ENCODE data around the gene FH.

FH gene

GRCh38 chr1:241519308-241520079, at the start of gene FH:
FH (minus strand) TSS chr1:241519755; CDS start chr1:241519722, 33 bp downstream.
- peak; percentile 95 for DNase-seq

- DNase-seq = no peak
These were observed 41.3 kb upstream of the FH start for GRCh38 chr1:241560849-241561187.

- DNase-seq = no peak
These were observed 40.7 kb upstream of the FH start for GRCh38 chr1:241560146-241560848.

- DNase-seq = no peak
These were observed 38.1 kb upstream of the FH start for GRCh38 chr1:241557551-241558193.

DNA sequence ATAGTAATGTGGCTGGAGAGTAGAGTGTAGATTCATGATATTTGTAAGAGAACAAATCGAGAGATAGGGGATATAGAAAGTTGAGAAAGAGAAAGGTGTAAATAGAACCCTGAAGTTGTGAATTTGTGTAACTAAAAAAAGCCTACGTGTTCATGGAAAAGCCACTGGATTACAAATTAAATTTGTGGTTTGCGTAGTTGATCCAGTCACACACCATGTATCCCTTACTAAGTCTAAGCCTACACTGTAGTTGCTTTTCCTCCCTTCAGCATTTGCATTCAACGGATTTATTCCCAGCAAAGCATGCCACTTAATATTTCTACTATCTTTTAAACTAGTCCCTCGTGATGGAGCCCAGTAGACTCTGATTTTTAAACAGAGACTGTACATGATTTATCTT, 37.5 kb upstream of the FH start:
- DNase-seq = no peak

DNA sequence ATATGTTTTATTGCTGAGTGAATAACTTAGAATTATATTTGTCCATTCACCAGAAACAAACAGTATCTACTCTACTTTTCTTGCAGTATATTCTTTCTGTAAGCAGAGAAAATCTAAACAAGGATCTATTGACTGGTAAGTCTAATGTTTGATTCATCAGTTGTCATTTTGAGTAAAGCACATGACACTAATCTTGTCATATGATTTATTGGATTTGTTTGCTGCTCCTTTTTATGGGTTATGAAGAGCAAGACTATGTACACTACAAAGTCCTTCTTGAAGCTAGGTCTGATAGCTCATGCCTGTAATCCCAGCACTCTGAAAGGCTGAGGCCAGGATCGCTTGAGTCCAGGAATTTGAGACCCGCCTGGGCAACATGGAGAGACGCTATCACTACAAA, 36.0 kb upstream of the FH start:
- DNase-seq = no peak

GRCh38 chr1:241553886-241554592, 34.5 kb upstream of the FH start:
- no peak for DNase-seq

GRCh38 chr1:241551759-241552638, 32.4 kb upstream of the FH start:
- DNase-seq = peak; percentile 58

DNA sequence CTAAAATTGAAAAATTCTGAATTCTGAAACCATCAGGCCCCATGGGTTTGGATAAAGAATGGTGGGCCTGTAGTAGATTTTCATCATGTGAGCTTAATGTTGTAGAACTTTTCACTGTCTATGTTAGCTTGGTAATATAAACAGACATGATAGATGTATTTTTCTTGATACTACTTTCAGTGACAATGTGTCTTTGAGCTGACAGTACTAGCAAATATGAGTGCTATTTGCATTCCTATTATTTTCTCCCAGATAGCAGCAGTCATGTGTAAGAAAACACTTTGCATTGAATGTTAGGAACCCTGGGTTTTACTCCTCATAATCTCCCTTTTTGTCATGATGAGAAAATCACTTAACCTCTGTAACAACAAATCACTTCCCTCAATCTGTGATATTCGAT, 30.8 kb upstream of the FH start:
- no peak for DNase-seq

- no peak for DNase-seq
These were observed 28.5 kb upstream of the FH start for GRCh38 chr1:241548008-241548407.

DNA sequence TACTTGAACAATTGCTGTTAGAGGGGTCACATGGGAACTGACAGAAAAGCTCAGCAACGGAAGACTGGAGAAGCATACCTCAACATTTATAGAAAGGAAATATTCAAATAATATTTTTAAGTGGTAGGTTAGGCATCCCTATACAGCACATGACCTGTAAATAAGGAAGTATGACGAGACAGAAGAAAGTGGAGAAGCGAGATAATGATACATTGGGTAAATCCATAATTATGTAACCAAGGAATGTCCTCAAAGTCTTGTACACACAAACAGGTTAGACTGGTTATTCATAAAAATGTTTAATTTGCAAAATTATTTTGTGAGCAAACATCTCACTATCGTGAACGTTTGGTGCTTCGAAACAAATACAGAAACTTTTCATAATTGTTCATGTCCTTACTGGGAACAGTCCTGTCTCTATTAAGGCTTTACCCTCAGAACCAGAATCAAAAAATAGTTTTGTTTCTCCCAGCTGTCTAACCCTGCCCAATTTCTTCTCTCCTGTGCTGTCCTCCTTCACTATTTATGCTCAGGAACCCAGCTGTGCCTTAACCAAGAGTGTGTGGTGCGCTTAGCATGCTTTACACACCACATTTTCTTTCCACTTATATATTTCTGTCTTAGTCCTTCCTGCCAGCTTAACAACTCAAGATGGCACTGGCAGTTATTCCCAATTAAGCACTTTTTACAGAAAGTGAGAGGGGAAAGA, 22.8 kb upstream of the FH start:
- DNase-seq = no peak

DNA sequence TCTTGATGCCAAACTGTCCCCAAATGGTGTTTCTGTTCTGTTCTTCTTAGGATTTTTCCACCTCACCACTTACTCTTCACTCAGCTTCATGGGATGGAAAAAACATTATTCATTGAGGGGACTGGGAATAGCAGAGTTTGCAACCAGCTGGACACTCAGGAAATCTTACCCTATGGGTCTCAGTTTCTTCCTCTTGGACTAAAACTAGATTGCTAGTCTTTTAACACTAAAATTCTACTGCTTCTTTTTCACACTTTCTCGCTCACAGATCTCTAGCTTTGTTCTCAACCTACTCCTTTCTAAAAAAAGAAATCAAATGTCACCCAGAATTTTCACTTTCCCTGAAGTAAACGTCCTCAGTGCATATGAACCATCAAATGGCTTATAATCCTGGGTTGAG, 17.4 kb upstream of the FH start:
- no peak for DNase-seq

DNA sequence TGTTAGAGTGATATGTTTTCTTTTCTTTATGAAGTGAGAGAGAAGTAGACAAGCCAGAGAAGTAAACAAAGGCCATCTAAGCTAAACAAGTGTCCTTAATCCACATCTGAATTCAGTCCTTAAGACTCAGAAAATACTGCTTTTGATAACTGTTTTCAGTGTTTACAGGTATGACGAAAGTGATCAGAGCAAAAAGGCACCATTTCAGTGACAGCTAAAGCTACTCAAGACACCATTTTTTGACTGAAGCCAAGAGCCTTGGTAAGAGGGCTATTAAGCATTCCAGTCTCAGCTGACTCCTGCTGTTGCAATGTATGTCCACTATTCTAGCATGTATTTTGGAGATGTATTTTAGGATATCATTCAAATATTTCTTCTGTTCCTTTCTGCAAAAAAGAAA, 16.7 kb upstream of the FH start:
- no peak for DNase-seq

GRCh38 chr1:241533326-241534115, 14.0 kb upstream of the FH start:
- DNase-seq = no peak

GRCh38 chr1:241532864-241533263, 13.3 kb upstream of the FH start:
- no peak for DNase-seq

DNA sequence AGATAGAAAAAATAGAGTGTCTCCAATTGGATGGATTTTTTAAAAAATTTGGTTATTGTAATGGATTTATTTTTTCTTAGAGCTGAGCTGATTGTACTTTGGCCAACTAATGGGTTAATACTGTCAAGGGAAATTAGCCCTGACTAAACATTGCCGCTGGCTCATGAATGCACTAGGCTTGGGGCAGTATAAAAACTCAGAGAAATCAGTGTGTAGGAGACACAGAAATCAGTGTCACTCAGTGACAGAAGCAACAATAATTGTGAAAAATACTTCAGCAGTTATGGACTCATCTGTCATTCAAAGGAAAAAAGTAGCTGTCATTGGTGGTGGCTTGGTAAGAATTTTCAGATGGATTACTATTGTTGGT, 12.6 kb upstream of the FH start, which contains the start of gene KMO:
Gene KMO (plus strand): TSS at position 217 of the 370 bp plus-strand sequence. CDS start 67 bp downstream, at position 284.
- no peak for DNase-seq

DNA sequence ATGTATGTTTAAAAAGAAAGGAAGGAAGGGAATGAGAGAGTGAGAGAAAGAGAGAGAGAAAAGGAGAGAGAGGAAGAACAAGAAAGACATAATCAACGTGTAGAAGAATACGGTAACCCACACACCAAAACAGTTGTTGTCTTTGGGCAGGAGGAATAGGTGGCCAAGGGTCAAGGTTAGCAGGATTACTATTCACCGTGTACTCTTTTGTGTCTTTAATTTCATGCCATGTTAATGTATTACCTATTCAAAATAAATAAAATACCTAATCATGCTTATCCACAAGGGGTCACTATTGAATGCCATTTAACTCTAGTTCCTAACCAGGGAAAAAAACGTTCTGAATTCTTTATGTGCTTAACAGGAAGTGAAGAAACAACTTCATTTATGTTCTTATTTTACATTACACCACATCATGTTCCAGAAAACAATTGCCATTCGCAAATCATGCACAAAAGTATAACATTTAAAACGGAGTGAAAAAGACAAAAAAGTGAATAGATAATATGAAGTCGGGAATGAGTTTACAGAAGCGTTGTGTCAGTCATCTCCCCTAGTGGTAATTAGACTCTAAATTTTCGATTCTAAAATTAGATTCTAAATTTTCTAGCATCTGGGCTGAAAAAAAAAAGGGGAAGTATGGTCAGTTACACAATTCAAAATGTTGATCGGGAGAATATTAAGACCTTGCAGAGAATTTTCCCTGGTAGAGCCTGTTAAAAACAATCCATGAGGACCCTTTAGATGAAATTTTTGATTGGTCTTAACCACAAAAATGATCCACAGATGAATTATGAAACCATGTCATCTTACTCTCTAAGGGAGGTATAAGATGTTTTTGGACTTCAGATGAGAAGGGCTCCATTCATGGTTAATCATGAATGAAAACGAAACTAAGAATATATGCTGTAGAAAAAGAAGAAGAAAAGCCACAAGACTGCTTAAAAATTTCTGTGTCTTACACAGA, 11.9 kb upstream of the FH start:
- DNase-seq = no peak

DNA sequence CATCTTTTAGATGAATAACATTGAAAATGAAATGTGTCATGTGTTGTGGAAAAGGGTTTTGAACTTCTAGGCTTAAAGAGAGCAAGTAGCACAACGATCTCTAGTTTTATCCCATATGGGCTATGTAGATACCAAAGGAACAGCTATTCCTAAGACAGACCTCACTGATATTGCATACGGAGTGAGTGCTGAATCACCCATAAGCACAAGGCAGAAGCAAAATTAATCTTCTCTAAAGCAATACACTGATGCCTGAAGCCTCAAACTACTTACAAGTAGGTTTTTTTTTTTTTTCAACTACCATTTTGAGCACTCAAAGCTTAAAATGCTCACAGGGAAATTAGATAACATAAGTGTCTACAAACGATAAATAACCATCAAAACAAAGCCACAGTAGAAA, 7.6 kb upstream of the FH start:
- DNase-seq = no peak

DNA sequence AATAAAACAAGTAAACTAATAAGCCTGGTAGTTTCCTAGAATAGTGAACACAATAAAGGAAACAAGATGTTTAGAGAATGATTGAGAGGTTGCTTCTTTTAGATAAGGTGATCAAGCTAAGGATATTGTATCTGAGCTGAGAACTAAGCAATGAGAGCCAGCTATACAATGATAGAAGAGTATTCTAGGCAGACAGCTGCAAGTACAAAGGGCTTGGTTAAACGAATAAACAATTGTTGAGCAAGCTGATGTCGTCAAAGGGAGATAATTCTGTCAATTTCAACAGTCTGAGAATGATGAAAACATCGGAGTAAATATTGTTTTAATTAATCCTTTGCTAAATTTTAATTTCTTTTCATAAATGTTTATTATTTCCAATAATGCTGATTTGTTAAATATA, 5.5 kb upstream of the FH start:
- DNase-seq = no peak

DNA sequence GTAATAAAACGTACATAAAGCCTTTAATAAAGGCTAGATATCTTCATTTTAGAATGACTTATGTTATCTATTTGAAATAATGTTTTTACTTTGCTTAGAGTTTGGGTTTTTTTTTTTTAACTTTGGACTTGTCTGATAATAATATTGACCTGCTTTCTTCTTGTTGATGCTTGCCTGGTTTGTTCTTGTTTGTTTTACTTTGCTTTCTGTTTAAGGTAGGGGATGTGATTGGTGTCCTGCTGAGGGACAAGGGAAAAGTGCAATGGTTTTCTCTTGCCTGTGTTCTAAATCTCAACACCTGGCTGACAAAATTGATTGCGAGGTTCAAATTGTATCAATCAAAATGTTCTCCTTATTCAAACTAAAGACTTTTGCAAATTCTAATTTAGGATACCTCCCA, 2.2 kb upstream of the FH start:
- no peak for DNase-seq
